ENCODE data around the gene EPHB2. TPM values are rescaled to one million over a fixed set of nuclear protein-coding genes. Genes with fewer than 3 reads are reported as not detected.

The EPHB2 gene
- total RNA-seq, 4 donors from 2014 or later, result 0.08 to 3.4 (median 1.9) TPM

DNA sequence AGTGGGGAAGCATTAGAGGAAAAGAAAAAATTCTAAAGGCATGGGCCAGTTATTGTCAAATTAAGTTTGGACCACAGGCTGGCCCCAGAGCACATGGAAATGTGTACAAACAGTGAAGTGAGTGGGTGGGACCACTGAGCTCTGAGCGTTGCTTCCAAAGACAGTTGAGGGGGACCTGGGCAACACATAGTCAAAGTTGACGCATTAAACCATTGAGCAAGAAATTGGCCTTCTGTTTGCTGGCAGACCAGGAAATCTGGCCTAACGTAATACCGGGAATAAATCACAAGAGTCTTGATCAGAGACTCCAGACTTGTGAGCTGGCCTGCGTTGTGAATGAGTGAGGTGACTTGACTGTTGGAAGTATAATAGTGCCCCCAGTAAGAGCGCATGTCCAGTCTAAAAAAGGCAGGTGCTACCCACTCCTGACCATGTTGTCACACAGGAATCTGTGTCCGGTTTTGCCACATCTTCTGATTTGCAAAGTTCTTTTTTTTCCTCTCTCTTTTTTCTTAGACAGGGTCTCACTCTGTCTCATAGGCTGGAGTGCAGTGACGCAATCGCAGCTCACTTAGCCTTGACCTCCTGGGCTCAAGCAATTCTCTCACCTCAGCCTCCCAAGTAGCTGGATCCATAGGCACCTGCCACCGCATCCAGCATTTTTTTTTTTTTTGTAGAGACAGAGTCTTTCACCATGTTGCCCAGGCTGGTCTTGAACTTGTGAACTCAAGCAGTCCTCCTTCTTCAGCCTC is 10.7 kb downstream of the EPHB2 start:
- H3K27ac ChIP-seq, result no peak overlapping the region
- H3K4me3 ChIP-seq, result no peak overlapping the region
- DNase-seq, result no peak
- intact Hi-C loops (cut with DNase I), result no loop called here
- no peaks in the 10 kb centered on the region for H3K4me1 ChIP-seq
- H3K9me3 ChIP-seq, result no peaks in the 10 kb centered on the region
- no peak for TF ChIP-seq POLR2A (IDR thresholded peaks at IDR 0.05)
- TF ChIP-seq, protein P1, sequence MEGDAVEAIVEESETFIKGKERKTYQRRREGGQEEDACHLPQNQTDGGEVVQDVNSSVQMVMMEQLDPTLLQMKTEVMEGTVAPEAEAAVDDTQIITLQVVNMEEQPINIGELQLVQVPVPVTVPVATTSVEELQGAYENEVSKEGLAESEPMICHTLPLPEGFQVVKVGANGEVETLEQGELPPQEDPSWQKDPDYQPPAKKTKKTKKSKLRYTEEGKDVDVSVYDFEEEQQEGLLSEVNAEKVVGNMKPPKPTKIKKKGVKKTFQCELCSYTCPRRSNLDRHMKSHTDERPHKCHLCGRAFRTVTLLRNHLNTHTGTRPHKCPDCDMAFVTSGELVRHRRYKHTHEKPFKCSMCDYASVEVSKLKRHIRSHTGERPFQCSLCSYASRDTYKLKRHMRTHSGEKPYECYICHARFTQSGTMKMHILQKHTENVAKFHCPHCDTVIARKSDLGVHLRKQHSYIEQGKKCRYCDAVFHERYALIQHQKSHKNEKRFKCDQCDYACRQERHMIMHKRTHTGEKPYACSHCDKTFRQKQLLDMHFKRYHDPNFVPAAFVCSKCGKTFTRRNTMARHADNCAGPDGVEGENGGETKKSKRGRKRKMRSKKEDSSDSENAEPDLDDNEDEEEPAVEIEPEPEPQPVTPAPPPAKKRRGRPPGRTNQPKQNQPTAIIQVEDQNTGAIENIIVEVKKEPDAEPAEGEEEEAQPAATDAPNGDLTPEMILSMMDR (IDR thresholded peaks at IDR 0.05), result no peak
- 90 to 92% methylated on average over 10 of the region's 10 CpGs for WGBS, 2 donors
- H3K27me3 ChIP-seq, result peaks cover 0 to 53% (median 0%) of the 10 kb centered on the region in 4 donors
- no peaks in the 10 kb centered on the region for H3K36me3 ChIP-seq

- intact Hi-C loops (cut with DNase I), result no loop called here
- DNase-seq, result no peak
- no peak for TF ChIP-seq POLR2A (IDR thresholded peaks at IDR 0.05)
- TF ChIP-seq, protein P1 (IDR thresholded peaks at IDR 0.05), result no peak
- H3K36me3 ChIP-seq, result no peaks in the 10 kb centered on the region
- H3K27ac ChIP-seq, result no peak overlapping the region
- H3K27me3 ChIP-seq, result peaks cover 0 to 43% (median 0%) of the 10 kb centered on the region in 4 donors
- H3K4me1 ChIP-seq, result no peaks in the 10 kb centered on the region
- no peak overlapping the region for H3K4me3 ChIP-seq
- no peaks in the 10 kb centered on the region for H3K9me3 ChIP-seq
- WGBS, 2 donors, result 76 to 82% methylated on average over 14 to 19 of the region's 26 CpGs
Observed at GRCh38 chr1:22722901-22723550, 12.4 kb downstream of the EPHB2 start.

DNA sequence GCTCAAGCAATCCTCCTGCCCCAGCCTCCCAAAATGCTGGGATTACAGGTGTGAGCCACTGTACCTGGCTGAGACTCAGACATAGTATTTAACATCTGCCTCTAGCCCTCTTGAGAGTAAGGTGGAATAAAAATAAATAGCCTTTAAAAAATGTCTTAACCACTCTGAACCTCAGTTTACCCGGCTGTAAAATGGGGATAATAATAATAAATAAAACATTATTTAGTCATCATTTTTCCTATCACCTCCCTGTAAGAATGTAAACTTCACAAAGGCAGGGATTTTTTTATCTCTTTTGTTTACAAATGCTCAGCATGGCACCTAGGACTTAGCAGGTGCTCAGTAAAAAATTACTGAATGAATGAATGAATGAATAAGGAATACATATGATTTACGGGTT is 17.2 kb downstream of the EPHB2 start:
- no peak for DNase-seq
- Histone ChIP-seq H3K4me3 (no peak overlapping the region), H3K9me3 (no peaks in the 10 kb centered on the region), H3K36me3 (no peaks in the 10 kb centered on the region), H3K4me1 (no peaks in the 10 kb centered on the region), H3K27me3 (peaks cover 0 to 43% (median 0%) of the 10 kb centered on the region in 4 donors), H3K27ac (no peak overlapping the region)
- TF ChIP-seq, protein P1 (IDR thresholded peaks at IDR 0.05), result no peak
- no peak for TF ChIP-seq POLR2A (IDR thresholded peaks at IDR 0.05)
- 80 to 82% methylated on average over 2 of the region's 2 CpGs for WGBS, 2 donors
- intact Hi-C loops (cut with DNase I), result no loop called here

- Histone ChIP-seq H3K27ac (no peak overlapping the region), H3K4me1 (no peaks in the 10 kb centered on the region), H3K9me3 (no peaks in the 10 kb centered on the region), H3K4me3 (no peak overlapping the region), H3K27me3 (peaks cover 0 to 33% (median 0%) of the 10 kb centered on the region in 4 donors), H3K36me3 (no peaks in the 10 kb centered on the region)
- TF ChIP-seq, protein P1 (IDR thresholded peaks at IDR 0.05), result no peak
- no peak for TF ChIP-seq POLR2A (IDR thresholded peaks at IDR 0.05)
- intact Hi-C loops (cut with DNase I), result no loop called here
- 50 to 61% methylated on average over 2 of the region's 14 CpGs for WGBS, 2 donors
- no peak for DNase-seq
Observed at GRCh38 chr1:22728751-22729399, 18.2 kb downstream of the EPHB2 start.

DNA sequence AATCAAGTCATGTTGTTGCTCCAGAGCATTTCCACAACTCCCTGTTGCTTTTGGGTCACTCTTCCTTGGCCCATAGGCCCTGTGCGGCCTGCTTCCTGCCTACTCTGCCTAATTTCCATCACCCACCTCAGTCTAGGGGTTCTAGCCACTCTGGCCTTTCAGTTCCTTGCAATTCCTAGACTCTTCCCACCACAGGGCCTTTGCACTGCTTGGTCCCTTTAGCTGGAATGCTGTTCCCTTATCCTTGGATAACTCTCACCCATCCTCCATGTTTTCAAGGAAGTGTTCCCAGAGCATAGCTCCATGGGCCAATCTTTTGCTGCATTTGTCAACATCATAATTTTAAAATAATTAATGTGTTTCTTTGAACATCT is 18.7 kb downstream of the EPHB2 start:
- WGBS, 2 donors, result 88 to 89% methylated on average over 1 of the region's 1 CpG
- Histone ChIP-seq H3K27ac (no peak overlapping the region), H3K4me3 (no peak overlapping the region), H3K4me1 (no peaks in the 10 kb centered on the region), H3K9me3 (no peaks in the 10 kb centered on the region), H3K36me3 (no peaks in the 10 kb centered on the region), H3K27me3 (peaks cover 0 to 28% (median 0%) of the 10 kb centered on the region in 4 donors)
- DNase-seq, result no peak
- intact Hi-C loops (cut with DNase I), result no loop called here
- TF ChIP-seq POLR2A (IDR thresholded peaks at IDR 0.05), result no peak
- TF ChIP-seq, protein P1 (IDR thresholded peaks at IDR 0.05), result no peak
